ENCODE data around the gene ZFHX3. TPM values are rescaled to one million over a fixed set of nuclear protein-coding genes. Genes with fewer than 3 reads are reported as not detected.

ZFHX3 gene
- polyA plus RNA-seq, 1 donor from 2014 or later: 26.4 TPM

DNA sequence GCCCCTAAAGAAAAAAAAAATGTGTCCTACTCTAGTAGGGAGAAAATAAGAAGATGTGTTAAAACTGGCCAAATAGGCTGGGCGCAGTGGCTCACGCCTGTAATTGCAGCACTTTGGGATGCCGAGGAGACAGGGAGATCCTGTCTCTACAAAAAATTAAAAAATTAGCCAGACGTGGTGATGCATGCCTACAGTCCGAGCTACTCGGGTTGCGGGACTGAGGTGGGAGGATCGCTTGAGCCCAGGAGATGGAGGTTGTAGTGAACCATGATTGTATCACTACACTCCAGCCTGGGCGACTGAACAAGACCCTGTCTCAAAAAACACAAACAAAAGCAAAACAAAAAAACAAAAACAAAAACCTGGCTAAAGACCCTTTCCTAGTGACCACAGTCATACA, 15.9 kb downstream of the ZFHX3 start:
- Histone ChIP-seq H3K9me3 (ENCODE audit: low read length) (no peaks in the 10 kb centered on the region), H3K27me3 (ENCODE audit: insufficient read depth, low read depth, low read length) (no peaks in the 10 kb centered on the region), H3F3A (ENCODE audit: insufficient read depth, low read length, poor library complexity, severe bottlenecking) (peaks cover 9% of the 10 kb centered on the region), H3K4me2 (ENCODE audit: low read length) (peak overlapping the region; percentile 38), H2AFZ (ENCODE audit: low read depth, low read length) (no peak overlapping the region), H3K36me3 (ENCODE audit: insufficient read depth, low read length) (peaks cover 7% of the 10 kb centered on the region), H3K4me3 (ENCODE audit: low read length) (peak overlapping the region; percentile 58), H3K79me2 (replicated peaks; ENCODE audit: insufficient read depth, low read length) (peaks cover 98% of the 10 kb centered on the region), H3K9me2 (ENCODE audit: insufficient read depth, low read length) (no peaks in the 10 kb centered on the region), H3K27ac (ENCODE audit: low read length) (peak overlapping the region; percentile 17), H3K9ac (ENCODE audit: low read length) (peak overlapping the region; percentile 40), H4K20me1 (ENCODE audit: insufficient read depth) (peaks cover 94% of the 10 kb centered on the region)
- TF ChIP-seq MXI1 (conservative IDR thresholded peaks at IDR 0.05; ENCODE audit: poor library complexity, severe bottlenecking): no peak
- TF ChIP-seq SMC3 (conservative IDR thresholded peaks at IDR 0.05; ENCODE audit: poor library complexity): no peak
- TF ChIP-seq TAF1 (IDR thresholded peaks at IDR 0.05; ENCODE audit: low read depth): no peak
- TF ChIP-seq POLR2AphosphoS5 (IDR thresholded peaks at IDR 0.05): no peak
- TF ChIP-seq, protein P1, sequence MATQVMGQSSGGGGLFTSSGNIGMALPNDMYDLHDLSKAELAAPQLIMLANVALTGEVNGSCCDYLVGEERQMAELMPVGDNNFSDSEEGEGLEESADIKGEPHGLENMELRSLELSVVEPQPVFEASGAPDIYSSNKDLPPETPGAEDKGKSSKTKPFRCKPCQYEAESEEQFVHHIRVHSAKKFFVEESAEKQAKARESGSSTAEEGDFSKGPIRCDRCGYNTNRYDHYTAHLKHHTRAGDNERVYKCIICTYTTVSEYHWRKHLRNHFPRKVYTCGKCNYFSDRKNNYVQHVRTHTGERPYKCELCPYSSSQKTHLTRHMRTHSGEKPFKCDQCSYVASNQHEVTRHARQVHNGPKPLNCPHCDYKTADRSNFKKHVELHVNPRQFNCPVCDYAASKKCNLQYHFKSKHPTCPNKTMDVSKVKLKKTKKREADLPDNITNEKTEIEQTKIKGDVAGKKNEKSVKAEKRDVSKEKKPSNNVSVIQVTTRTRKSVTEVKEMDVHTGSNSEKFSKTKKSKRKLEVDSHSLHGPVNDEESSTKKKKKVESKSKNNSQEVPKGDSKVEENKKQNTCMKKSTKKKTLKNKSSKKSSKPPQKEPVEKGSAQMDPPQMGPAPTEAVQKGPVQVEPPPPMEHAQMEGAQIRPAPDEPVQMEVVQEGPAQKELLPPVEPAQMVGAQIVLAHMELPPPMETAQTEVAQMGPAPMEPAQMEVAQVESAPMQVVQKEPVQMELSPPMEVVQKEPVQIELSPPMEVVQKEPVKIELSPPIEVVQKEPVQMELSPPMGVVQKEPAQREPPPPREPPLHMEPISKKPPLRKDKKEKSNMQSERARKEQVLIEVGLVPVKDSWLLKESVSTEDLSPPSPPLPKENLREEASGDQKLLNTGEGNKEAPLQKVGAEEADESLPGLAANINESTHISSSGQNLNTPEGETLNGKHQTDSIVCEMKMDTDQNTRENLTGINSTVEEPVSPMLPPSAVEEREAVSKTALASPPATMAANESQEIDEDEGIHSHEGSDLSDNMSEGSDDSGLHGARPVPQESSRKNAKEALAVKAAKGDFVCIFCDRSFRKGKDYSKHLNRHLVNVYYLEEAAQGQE (IDR thresholded peaks at IDR 0.05; ENCODE audit: borderline replicate concordance): no peak
- TF ChIP-seq RAD21 (conservative IDR thresholded peaks at IDR 0.05): no peak
- TF ChIP-seq EZH2 (IDR thresholded peaks at IDR 0.05; ENCODE audit: borderline replicate concordance, insufficient read depth, low read length, poor library complexity, severe bottlenecking): no peak
- TF ChIP-seq EP300 (conservative IDR thresholded peaks at IDR 0.05; ENCODE audit: poor library complexity, severe bottlenecking): no peak
- TF ChIP-seq, protein P2, sequence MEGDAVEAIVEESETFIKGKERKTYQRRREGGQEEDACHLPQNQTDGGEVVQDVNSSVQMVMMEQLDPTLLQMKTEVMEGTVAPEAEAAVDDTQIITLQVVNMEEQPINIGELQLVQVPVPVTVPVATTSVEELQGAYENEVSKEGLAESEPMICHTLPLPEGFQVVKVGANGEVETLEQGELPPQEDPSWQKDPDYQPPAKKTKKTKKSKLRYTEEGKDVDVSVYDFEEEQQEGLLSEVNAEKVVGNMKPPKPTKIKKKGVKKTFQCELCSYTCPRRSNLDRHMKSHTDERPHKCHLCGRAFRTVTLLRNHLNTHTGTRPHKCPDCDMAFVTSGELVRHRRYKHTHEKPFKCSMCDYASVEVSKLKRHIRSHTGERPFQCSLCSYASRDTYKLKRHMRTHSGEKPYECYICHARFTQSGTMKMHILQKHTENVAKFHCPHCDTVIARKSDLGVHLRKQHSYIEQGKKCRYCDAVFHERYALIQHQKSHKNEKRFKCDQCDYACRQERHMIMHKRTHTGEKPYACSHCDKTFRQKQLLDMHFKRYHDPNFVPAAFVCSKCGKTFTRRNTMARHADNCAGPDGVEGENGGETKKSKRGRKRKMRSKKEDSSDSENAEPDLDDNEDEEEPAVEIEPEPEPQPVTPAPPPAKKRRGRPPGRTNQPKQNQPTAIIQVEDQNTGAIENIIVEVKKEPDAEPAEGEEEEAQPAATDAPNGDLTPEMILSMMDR (IDR thresholded peaks at IDR 0.05; ENCODE audit: poor library complexity, severe bottlenecking): no peak

DNA sequence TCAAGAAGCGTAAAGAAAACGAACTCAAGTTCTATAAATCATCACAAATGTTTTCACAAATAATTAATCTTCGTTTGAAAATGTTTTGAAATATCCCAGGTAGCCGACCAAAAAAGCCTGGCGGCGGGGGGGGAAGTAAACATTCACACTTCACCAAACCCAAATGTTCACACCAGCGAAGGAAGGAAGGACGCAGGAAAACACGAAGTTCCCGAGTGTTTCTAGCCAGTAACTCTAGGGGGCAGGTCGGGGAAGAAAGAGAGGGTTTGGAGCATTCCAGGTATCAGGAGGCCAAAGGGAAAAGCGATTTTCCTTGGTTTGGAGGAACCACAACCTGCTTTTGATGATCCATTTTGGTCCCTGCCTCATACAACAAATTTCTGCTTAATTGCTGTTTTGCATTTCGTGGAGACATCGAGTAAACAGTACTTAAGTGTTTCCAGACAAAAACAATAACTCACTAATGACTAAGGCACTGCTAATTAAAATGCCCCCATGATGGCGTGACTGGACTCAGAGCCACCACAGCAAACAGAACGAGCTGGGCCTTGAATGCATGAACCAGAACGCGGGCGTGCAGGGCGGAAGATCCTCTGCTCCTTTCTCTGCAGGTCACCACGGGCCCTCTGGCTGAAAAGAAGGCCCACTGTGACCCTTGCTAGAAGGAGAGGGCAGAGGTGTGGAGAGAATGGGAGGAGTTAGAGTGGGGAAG, 16.6 kb downstream of the ZFHX3 start:
- Histone ChIP-seq H3K9ac (ENCODE audit: low read length) (no peak overlapping the region), H3F3A (ENCODE audit: insufficient read depth, low read length, poor library complexity, severe bottlenecking) (peaks cover 9% of the 10 kb centered on the region), H3K27ac (ENCODE audit: low read length) (peak overlapping the region; percentile 17), H3K27me3 (ENCODE audit: insufficient read depth, low read depth, low read length) (no peaks in the 10 kb centered on the region), H2AFZ (ENCODE audit: low read depth, low read length) (no peak overlapping the region), H4K20me1 (ENCODE audit: insufficient read depth) (peaks cover 93% of the 10 kb centered on the region), H3K9me3 (ENCODE audit: low read length) (no peaks in the 10 kb centered on the region), H3K4me3 (ENCODE audit: low read length) (peak overlapping the region; percentile 28), H3K36me3 (ENCODE audit: insufficient read depth, low read length) (peaks cover 7% of the 10 kb centered on the region), H3K4me2 (ENCODE audit: low read length) (no peak overlapping the region), H3K79me2 (replicated peaks; ENCODE audit: insufficient read depth, low read length) (peaks cover 97% of the 10 kb centered on the region), H3K9me2 (ENCODE audit: insufficient read depth, low read length) (no peaks in the 10 kb centered on the region)
- TF ChIP-seq EP300 (conservative IDR thresholded peaks at IDR 0.05; ENCODE audit: poor library complexity, severe bottlenecking): no peak
- TF ChIP-seq, protein P2 (IDR thresholded peaks at IDR 0.05; ENCODE audit: poor library complexity, severe bottlenecking): peak; percentile 22

Measured in neural cell (in vitro differentiated cells).